ENCODE results near the gene UCHL1.
A peak's percentile ranks its signal among the peaks of the same experiment; 100 is the strongest.

The UCHL1 gene

DNA sequence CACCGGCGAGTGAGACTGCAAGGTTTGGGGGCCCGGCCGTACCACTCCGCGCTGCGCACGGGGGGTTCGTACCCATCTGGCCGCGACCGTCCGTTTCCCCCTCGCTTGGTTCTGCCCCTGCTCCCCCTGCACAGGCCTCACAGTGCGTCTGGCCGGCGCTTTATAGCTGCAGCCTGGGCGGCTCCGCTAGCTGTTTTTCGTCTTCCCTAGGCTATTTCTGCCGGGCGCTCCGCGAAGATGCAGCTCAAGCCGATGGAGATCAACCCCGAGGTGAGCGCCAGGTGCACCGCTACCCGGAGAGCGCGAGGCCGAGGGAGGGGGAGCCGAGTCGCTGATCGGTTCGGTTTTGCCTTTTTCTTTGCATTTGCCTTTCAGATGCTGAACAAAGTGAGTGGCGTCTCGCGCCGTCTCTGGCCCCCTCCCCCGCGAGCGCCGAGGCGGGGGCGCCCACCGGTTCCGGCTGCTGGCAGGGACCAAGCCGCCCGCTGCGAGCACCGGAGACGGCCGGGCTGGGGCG lies at the start of gene UCHL1:
TSS of gene UCHL1 (plus strand) at position 189 of the 517 bp plus-strand sequence. CDS start at position 238, 49 bp downstream.
- H3K27ac ChIP-seq = no peak within 1 kb of the TSS

GRCh38 chr4:41207291-41207831 lies 49.4 kb upstream of the UCHL1 start:
- TF ChIP-seq CTCF (IDR thresholded peaks at IDR 0.05) (no peak), ZFX (IDR thresholded peaks at IDR 0.05; ENCODE audit: borderline replicate concordance) (no peak)
- no peak overlapping the region for H3K27ac ChIP-seq

More for the DNA sequence above, at the start of gene UCHL1:
- TF ChIP-seq ZFX (IDR thresholded peaks at IDR 0.05; ENCODE audit: borderline replicate concordance) (no peak), CTCF (IDR thresholded peaks at IDR 0.05) (no peak)

DNA sequence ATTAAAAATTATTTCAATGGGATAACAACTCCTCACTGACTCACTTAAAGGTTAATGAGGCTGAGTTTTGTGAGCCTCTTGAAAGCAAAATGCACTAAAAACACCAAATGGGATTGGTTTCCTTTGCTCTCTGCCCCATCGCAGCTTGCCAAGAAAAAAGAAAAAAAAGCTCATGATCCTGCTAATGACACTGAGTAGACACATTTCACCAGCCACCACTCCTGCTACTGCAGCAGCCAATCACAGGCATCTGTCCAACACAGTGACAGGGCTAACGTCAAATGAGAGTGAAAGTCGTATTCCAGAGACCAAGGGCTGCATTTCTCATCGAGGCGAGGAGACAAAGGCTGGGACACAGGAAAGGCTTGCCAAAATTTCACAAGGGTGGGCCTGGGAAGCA lies 47.5 kb upstream of the UCHL1 start:
- no peak overlapping the region for H3K27ac ChIP-seq
- no peak for TF ChIP-seq CTCF (IDR thresholded peaks at IDR 0.05)
- no peak for TF ChIP-seq ZFX (IDR thresholded peaks at IDR 0.05; ENCODE audit: borderline replicate concordance)

DNA sequence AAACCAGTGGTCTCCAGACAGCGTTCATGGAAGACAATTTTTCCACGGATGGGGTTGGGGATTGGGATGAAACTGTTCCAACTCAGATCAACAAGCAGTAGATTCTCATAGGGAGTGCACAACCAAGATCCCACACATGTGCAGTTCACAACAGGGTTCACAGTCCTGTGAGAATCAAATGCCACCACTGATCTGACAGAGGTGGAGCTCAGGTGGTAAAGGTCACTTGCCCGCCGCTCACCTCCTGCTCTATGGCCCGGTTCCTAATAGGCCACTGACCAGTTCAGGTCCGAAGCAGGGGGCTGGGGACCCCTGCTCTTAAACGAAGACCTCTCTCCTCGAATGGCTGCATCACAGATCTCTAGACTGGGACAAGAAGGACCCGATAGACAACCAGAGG lies 46.8 kb upstream of the UCHL1 start:
- H3K27ac ChIP-seq = no peak overlapping the region
- TF ChIP-seq CTCF (IDR thresholded peaks at IDR 0.05) (no peak), ZFX (IDR thresholded peaks at IDR 0.05; ENCODE audit: borderline replicate concordance) (no peak)

DNA sequence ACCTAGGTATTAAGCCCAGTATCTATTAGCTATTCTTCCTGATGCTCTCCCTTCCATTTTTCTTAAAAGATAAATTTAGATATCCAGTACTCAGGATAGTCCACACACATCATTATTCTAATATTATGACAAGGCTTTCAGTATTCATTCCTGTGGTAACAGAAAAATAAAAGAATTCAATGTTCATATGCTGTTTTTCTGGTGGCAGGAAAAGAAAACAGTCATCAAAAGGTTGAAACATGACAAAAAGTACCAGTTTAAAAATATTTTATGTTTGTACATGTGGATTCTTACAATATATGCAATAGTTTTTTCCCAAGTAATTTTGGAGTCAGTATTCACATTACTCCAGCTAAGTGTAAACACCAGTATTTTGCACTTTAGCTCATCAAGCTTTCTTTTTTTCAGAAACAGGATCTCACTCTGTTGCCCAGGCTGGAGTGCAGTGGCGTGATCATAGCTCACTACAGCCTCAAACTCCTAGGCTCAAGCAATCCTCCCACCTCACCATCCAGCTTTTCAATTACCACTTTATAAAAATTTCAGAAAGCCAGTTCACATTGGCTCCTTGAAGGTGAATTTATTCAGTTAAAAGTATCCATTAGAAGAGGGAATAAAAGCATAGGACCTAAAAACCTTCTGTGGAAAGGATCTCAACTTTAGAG lies 44.6 kb upstream of the UCHL1 start:
- TF ChIP-seq ZFX (IDR thresholded peaks at IDR 0.05; ENCODE audit: borderline replicate concordance) = no peak
- TF ChIP-seq CTCF (IDR thresholded peaks at IDR 0.05) = no peak
- H3K27ac ChIP-seq = no peak overlapping the region

GRCh38 chr4:41212616-41213203 lies 44.0 kb upstream of the UCHL1 start:
- TF ChIP-seq CTCF (IDR thresholded peaks at IDR 0.05) (peak; percentile 43), ZFX (IDR thresholded peaks at IDR 0.05; ENCODE audit: borderline replicate concordance) (no peak)
- H3K27ac ChIP-seq = no peak overlapping the region

GRCh38 chr4:41213625-41214135 lies 43.0 kb upstream of the UCHL1 start:
- TF ChIP-seq ZFX (IDR thresholded peaks at IDR 0.05; ENCODE audit: borderline replicate concordance) = no peak
- TF ChIP-seq CTCF (IDR thresholded peaks at IDR 0.05) = no peak
- H3K27ac ChIP-seq = peak overlapping the region; percentile 85

All from 22Rv1 (cell line).